Activated T-cell treated with anti-CD3 and anti-CD28 coated beads, Interleukin-2, amount 50 U/mL, for 1 hour (primary cell): ENCODE data around the gene PDCL2.

Source experiments
- DNase-seq: peaks from one replicate; pipeline ENCODE4 v3.0.0-alpha.2; 2020

Gene PDCL2

GRCh38 chr4:55530691-55531090 is 61.4 kb downstream of the PDCL2 start:
- no peak for DNase-seq

DNA sequence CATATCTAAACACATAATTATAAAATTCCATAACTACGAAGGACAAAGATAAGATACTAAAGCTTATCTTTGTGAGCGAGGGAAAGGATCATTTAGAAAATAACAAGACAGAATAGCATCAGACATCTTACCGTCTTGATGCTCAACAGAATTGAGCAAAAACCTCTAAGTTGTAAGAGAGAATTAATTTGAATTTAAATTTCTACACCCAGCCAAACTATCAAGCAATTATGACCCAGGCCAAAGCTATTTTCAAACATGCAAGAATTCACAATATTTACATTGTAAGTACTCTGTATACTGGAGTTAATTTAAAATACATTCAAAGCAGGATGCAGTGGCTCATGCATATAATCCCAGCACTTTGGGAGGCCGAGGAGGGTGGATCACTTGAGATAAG is 61.9 kb downstream of the PDCL2 start:
- no peak for DNase-seq

- no peak for DNase-seq
These were observed 63.6 kb downstream of the PDCL2 start for GRCh38 chr4:55528491-55528890.

- no peak for DNase-seq
These were observed 67.0 kb downstream of the PDCL2 start for GRCh38 chr4:55524844-55525571.

DNA sequence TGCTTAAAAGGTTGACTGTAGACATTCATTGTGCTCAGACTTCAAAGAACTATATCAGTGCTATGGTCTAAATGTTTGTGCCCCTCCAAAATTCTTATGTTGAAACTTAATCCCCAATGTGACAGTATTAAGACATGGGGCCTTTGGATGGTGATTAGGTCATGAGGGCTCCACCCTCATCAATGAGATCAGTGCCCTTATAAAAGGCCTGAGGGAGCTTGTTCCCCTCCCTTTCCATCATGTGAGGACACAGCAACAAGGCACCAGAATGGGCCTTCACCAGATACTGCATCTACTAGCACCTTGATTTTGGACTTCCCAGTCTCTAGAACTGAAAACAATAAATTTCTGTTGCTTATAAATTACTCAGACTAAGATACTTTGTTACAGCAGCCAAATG is 73.6 kb downstream of the PDCL2 start:
- no peak for DNase-seq

DNA sequence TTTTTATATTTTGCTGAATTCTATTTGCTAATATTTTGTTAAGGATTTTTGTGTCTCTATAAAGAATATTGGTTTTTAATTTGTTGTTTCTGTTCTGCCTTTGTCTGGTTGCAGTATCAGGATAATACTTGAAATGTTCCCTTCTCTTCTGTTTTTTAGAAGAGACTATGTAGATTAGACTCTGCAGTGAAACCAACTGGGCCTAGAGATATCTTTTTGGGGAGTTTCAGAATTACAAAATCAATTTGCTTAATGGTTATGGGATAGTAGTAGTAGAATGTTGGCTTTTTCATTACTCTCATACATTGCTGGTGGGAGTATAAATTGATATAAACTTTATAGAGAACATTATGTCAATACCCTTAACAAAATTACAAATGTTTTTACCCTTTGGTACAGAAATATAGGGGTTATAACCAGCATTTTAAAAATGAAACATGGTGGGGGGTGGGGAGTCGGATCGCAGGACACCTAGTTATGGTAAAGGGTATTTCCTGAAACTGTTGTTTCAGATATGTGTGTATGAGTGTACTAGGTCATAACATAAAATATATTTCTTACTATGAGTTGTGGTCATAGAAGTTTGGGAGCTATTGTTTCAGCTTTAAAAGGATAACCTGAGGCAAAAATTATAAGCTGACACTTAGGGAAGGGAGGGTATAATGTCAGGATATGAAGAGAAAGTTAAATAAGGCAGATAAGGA is 74.4 kb downstream of the PDCL2 start:
- DNase-seq, result no peak

DNA sequence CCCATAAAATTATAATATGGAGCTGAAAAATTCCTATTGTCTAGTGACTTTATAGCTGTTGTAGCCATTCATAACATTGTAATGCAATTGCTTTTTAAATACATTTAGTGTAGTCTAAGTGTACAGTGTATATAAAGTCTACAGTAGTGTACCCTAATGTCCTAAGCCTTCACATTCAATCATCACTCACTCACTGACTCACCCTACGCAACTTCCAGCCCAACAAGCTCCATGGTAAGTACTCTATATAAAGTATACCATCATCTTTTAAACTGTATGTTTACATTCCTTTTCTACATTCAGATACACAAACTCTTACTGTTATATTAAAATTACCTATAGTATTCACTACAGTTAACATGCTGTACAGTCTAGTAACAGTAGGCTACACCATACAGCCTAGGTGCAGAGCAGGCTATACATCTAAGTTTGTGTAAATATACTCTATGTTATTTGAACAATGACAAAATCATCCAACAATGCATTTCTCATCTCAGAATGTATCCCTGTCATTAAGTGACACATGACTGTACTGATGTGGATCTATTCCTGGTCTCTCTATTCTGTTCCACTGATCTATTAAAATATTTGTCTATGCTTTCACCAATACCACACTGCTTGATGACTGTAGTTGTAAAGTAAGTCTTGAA is 79.0 kb downstream of the PDCL2 start:
- no peak for DNase-seq

DNA sequence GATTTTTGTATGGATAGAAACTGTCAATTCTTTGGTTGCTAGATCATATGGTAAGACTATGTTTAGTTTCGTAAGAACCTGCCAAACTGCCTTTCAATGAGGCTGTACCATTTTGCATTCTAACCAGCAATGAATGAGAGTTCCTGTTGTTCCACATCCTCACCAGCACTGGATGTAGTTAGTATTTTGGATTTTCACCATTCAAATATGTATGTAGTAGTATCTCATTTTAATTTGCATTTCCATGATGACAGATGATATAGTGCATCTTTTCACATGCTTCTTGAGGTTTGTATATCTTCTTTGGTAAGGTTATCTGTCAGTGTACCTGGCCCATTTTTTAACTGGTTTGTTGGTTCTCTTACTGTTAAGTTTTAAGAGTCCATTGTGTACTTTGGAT is 80.0 kb downstream of the PDCL2 start:
- DNase-seq, result no peak

DNA sequence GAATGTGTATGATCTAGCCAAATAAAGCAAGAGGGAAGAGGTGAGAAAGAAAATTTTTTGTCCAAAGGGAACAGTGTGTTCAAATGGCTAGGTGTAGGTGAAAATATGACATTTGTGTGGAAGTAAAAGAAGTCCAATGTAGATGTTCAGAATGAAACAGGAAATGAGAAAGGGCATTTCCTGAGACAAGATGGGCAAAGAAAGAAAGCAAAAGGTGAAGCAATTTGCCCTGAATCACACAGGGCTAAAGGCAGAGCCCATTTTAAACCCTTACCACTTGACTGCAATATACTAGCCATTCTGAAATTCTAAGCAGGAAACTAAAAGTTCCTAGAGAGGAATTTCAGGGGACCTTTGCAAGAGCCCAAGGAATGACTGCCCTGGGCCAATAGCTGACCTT is 81.4 kb downstream of the PDCL2 start:
- DNase-seq, result no peak

- no peak for DNase-seq
These were observed 82.8 kb downstream of the PDCL2 start for GRCh38 chr4:55509266-55509665.

GRCh38 chr4:55507612-55508011 is 84.4 kb downstream of the PDCL2 start:
- no peak for DNase-seq
